ENCODE measurements around the gene ARHGEF16. TPM values are rescaled to one million over a fixed set of nuclear protein-coding genes. Genes with fewer than 3 reads are reported as not detected.

Gene ARHGEF16
- polyA plus RNA-seq, 1 experiment = not detected

DNA sequence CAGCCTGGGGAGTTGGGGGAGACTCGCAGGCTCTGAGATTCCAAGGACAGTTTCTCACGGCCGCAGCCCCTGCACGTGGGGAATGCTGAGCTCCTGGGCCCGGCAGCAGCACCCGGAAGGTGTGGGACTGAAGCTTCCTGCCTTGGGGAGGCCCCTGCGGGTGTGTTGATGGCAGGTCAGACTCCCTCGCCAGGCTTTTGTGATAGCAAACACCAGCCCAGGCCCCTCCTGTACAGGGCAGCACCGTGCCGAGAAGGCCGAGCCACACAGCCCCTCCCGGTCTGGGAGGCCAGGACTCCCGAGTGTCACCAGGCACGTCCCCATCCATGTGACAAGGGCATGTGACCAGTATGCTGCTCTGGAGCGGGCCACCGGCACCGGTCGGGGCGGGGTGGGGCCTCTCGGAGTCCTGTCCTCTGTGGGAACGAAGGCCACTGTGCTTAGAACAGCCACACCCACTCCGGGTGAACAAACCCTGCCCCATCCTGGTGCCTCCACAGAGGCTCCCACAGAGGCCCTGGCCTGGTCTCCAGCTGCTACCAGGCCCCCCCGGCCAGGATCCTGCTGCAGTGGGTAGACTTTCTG is 31.1 kb upstream of the ARHGEF16 start:
- CTCF ChIA-PET = interaction anchor here (0.9 to 2.7 kb wide), 4 partner anchors 30 to 1010 kb away, joined by 3 to 14 read pairs (median 10); partner anchors contain the start of gene PEX10
- TF ChIP-seq, protein P1, sequence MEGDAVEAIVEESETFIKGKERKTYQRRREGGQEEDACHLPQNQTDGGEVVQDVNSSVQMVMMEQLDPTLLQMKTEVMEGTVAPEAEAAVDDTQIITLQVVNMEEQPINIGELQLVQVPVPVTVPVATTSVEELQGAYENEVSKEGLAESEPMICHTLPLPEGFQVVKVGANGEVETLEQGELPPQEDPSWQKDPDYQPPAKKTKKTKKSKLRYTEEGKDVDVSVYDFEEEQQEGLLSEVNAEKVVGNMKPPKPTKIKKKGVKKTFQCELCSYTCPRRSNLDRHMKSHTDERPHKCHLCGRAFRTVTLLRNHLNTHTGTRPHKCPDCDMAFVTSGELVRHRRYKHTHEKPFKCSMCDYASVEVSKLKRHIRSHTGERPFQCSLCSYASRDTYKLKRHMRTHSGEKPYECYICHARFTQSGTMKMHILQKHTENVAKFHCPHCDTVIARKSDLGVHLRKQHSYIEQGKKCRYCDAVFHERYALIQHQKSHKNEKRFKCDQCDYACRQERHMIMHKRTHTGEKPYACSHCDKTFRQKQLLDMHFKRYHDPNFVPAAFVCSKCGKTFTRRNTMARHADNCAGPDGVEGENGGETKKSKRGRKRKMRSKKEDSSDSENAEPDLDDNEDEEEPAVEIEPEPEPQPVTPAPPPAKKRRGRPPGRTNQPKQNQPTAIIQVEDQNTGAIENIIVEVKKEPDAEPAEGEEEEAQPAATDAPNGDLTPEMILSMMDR (IDR thresholded peaks at IDR 0.05; ENCODE audit: low read depth, low read length) = no peak
- no peak overlapping the region for H3K4me3 ChIP-seq (ENCODE audit: low read depth, low read length)
- peaks cover under 1% of the 10 kb centered on the region; the same call in 1 of the 2 replicates for H3K9me3 ChIP-seq (ENCODE audit: control insufficient read depth, insufficient read depth, low read length)
- POLR2A ChIA-PET = no interaction called here
- no peak for DNase-seq (ENCODE audit: low read depth, low spot score)
- peaks cover 5% of the 10 kb centered on the region for H3K27me3 ChIP-seq (ENCODE audit: control insufficient read depth, insufficient read depth, low read length)
- no peak overlapping the region for H3K27ac ChIP-seq (ENCODE audit: low read depth, low read length)

DNA sequence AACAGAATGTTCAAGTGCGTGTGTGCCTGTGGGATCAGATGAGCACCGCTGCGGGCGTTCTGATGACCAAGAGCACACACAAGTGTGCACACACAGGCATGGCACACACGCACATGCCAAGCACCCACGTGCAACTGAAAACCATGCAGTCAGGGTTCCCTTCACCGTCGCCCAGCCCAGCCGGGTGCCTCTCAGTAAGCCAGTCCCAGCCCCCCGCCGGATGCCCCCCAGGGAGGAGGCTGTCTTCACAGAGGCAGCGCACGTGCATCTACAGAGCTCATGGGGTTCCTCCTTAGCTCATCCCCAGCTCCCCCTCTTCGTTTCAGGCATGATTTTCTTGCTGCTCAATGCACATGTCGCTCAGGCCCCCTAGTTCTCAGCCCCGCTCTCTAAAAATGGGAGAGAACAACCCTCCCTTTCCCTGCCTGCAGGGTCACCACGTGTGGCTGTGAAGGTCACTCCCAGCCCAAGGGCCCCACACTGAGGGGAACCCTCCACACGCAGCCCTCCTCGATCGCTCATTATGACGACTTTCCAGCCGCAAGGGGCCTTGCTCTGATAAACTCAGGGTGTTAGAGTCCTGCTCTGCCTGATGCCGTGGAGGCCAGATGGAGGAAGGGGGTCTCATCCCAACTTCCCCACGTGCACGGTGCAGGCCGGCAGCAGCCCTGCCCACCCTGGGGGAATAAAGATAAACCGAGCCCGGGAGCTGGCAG is 30.4 kb upstream of the ARHGEF16 start:
- CTCF ChIA-PET = interaction anchor here (1.0 to 2.7 kb wide), 6 partner anchors 195 to 1011 kb away, joined by 3 to 14 read pairs (median 8); partner anchors contain the start of gene PEX10
- no peaks in the 10 kb centered on the region; the same call in 1 of the 2 replicates for H3K9me3 ChIP-seq (ENCODE audit: control insufficient read depth, insufficient read depth, low read length)
- DNase-seq (ENCODE audit: low read depth, low spot score) = no peak
- POLR2A ChIA-PET = no interaction called here
- H3K4me3 ChIP-seq (ENCODE audit: low read depth, low read length) = no peak overlapping the region
- H3K27me3 ChIP-seq (ENCODE audit: control insufficient read depth, insufficient read depth, low read length) = peaks cover 5% of the 10 kb centered on the region
- no peak overlapping the region for H3K27ac ChIP-seq (ENCODE audit: low read depth, low read length)
- TF ChIP-seq, protein P1 (IDR thresholded peaks at IDR 0.05; ENCODE audit: low read depth, low read length) = no peak

DNA sequence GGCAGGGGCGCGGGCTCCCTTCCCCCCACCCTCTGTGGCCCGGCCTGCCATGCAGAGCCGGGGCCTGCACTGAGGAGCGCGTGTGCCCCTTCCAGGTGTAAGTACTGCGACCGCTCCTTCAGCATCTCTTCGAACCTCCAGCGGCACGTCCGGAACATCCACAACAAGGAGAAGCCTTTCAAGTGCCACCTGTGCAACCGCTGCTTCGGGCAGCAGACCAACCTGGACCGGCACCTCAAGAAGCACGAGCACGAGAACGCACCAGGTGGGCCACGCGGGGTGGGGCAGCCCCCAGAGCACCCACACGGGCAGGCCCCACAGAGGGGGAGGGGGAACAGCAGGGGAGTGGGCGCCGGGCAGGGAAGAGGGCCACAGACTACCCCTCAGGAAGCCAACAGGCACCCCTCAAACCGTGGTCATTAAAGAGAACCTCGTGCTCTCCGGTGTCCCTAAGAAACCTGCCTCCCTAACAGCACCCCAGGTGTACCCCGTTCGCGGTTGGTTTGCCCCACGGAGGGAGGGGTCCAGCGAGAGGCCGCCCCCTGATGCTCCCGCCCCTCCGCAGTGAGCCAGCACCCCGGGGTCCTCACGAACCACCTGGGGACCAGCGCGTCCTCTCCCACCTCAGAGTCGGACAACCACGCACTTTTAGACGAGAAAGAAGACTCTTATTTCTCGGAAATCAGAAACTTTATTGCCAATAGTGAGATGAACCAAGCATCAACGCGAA is 28.8 kb upstream of the ARHGEF16 start:
- CTCF ChIA-PET = interaction anchor here (0.6 to 2.7 kb wide), 10 partner anchors 44 to 1019 kb away, joined by 3 to 8 read pairs (median 3); partner anchors contain the start of gene TNFRSF14
- TF ChIP-seq, protein P1 (IDR thresholded peaks at IDR 0.05; ENCODE audit: low read depth, low read length) = no peak
- H3K9me3 ChIP-seq (ENCODE audit: control insufficient read depth, insufficient read depth, low read length) = no peaks in the 10 kb centered on the region; the same call in 1 of the 2 replicates
- H3K27ac ChIP-seq (ENCODE audit: low read depth, low read length) = no peak overlapping the region
- H3K27me3 ChIP-seq (ENCODE audit: control insufficient read depth, insufficient read depth, low read length) = peaks cover 5% of the 10 kb centered on the region
- no peak for DNase-seq (ENCODE audit: low read depth, low spot score)
- no peak overlapping the region for H3K4me3 ChIP-seq (ENCODE audit: low read depth, low read length)
- POLR2A ChIA-PET = no interaction called here

DNA sequence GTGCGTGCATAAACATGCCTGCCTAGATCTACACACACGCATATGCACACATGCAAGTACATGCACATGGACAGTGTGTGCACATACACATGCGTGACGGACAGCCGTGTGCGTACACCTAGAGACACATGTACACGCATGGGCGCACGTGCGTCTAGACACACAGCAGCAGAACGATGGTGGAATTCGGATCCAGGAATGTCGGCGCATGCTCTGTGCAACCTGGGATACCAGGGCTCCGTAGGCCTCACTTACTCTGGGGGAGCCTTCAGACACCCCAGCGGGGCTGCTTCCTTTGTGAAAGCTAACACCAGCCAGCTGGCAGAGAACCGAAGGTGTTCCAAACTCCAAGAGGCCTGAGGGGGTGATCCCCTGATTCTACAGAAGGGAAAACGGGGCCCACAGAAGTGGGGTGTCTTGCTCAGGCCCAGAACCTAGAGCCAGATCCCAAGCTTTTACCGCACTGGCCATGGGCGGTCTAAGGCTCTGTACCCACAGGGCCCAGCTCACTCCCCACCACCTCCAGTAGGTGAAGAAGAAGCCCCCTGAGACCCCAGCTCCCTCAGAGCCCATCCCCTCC is 27.4 kb upstream of the ARHGEF16 start:
- no peak for DNase-seq (ENCODE audit: low read depth, low spot score)
- H3K4me3 ChIP-seq (ENCODE audit: low read depth, low read length) = no peak overlapping the region
- TF ChIP-seq, protein P1 (IDR thresholded peaks at IDR 0.05; ENCODE audit: low read depth, low read length) = no peak
- POLR2A ChIA-PET = no interaction called here
- H3K9me3 ChIP-seq (ENCODE audit: control insufficient read depth, insufficient read depth, low read length) = no peaks in the 10 kb centered on the region; the same call in 1 of the 2 replicates
- CTCF ChIA-PET = no interaction called here
- H3K27ac ChIP-seq (ENCODE audit: low read depth, low read length) = no peak overlapping the region
- peaks cover 5% of the 10 kb centered on the region for H3K27me3 ChIP-seq (ENCODE audit: control insufficient read depth, insufficient read depth, low read length)
